ENCODE measurements around the gene SPRR1B.
"Not testable (repeated sequence)": the region's sequence is repeated elsewhere in the genome, so short reads cannot be mapped to it uniquely, and the experiment has no call there.

Gene SPRR1B

GRCh38 chr1:153040950-153041631 lies 10.1 kb downstream of the SPRR1B start, which contains the start of gene SPRR2D:
SPRR2D (minus strand) TSS chr1:153041120; CDS start chr1:153040346, 774 bp downstream.
- no peak for DNase-seq (ENCODE audit: low spot score)

GRCh38 chr1:153049211-153049610 lies 18.2 kb downstream of the SPRR1B start:
- DNase-seq (ENCODE audit: low spot score): no peak

- DNase-seq (ENCODE audit: low spot score): not testable (repeated sequence)
Measured at GRCh38 chr1:153056111-153056510, 25.1 kb downstream of the SPRR1B start.

GRCh38 chr1:153057375-153057774 lies 26.4 kb downstream of the SPRR1B start, which contains the start of gene SPRR2A:
SPRR2A (minus strand) TSS chr1:153057512; CDS start chr1:153056735, 777 bp downstream.
- DNase-seq (ENCODE audit: low spot score): no peak

GRCh38 chr1:153058154-153058553 lies 27.2 kb downstream of the SPRR1B start:
- DNase-seq (ENCODE audit: low spot score): no peak

GRCh38 chr1:153058826-153059784 lies 28.1 kb downstream of the SPRR1B start:
- DNase-seq (ENCODE audit: low spot score): no peak

GRCh38 chr1:153070243-153070642 lies 39.2 kb downstream of the SPRR1B start:
- no peak for DNase-seq (ENCODE audit: low spot score)

- DNase-seq (ENCODE audit: low spot score): no peak
Measured at GRCh38 chr1:153071511-153071910, 40.5 kb downstream of the SPRR1B start, which contains the start of gene SPRR2B. SPRR2B (minus strand) TSS chr1:153071611; CDS start chr1:153070839, 772 bp downstream.

GRCh38 chr1:153072806-153073726 lies 42.1 kb downstream of the SPRR1B start:
- DNase-seq (ENCODE audit: low spot score): no peak

- no peak for DNase-seq (ENCODE audit: low spot score)
Measured at GRCh38 chr1:153081736-153082135, 50.7 kb downstream of the SPRR1B start.

Measured in ecto neural progenitor cell (in vitro differentiated cells).